Adipocyte (in vitro differentiated cells): ENCODE results near the gene DPYSL3.

ENCODE experiments used
- DNase-seq: peaks from one replicate; pipeline ENCODE4 v3.0.0-alpha.2; 2015; ENCODE audit warnings: low read depth
- H3K27me3 ChIP-seq: replicated peaks from 2 replicates; pipeline ENCODE4 v1.7.0; 2013; ENCODE audit warnings: mild to moderate bottlenecking, low read length, moderate library complexity; ENCODE audit not compliant: control insufficient read depth, insufficient read depth
- H3K36me3 ChIP-seq: 2 replicates; pipeline ENCODE4 v1.7.0; 2013; ENCODE audit warnings: low read length, mild to moderate bottlenecking, moderate library complexity; ENCODE audit not compliant: control insufficient read depth, insufficient read depth, severe bottlenecking
- H3K4me1 ChIP-seq: 2 replicates; pipeline ENCODE4 v1.7.0; 2013; ENCODE audit warnings: mild to moderate bottlenecking, low read length, moderate library complexity; ENCODE audit not compliant: control insufficient read depth, insufficient read depth
- H3K4me3 ChIP-seq: 2 replicates; pipeline ENCODE4 v1.7.0; 2013; ENCODE audit warnings: mild to moderate bottlenecking, low read length, moderate library complexity
- H3K9ac ChIP-seq: 2 replicates; pipeline ENCODE4 v1.7.0; 2013; ENCODE audit warnings: mild to moderate bottlenecking, low read length, moderate library complexity
- H3K9me3 ChIP-seq: 2 replicates; pipeline ENCODE4 v1.7.0; 2013; ENCODE audit warnings: mild to moderate bottlenecking, low read length, moderate library complexity; ENCODE audit not compliant: control insufficient read depth

Gene DPYSL3

DNA sequence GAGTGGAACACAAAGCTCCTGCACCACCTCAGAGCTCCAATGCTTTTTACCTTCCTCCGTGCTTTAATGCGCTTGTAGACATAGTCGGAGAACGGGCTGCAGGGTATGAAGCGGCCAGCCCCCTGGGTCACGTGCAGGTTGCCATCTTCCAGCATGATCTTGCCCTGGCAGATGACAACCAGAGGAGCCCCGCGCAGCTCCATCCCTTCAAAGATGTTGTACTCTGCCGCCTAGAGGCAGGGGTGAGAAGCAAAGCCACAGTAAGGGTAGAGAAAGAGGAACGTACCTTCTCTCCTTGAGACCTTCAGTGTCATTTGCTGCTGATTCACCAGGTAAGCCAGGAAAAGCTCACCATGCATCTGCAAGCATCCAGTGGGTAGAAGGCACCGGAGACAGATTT lies 112.3 kb downstream of the DPYSL3 start:
- no peaks in the 10 kb centered on the region for H3K9me3 ChIP-seq
- H3K9ac ChIP-seq = no peak overlapping the region
- H3K27me3 ChIP-seq = no peaks in the 10 kb centered on the region
- peaks cover 13% of the 10 kb centered on the region for H3K4me1 ChIP-seq
- H3K36me3 ChIP-seq = no peaks in the 10 kb centered on the region
- DNase-seq = no peak
- no peak overlapping the region for H3K4me3 ChIP-seq

DNA sequence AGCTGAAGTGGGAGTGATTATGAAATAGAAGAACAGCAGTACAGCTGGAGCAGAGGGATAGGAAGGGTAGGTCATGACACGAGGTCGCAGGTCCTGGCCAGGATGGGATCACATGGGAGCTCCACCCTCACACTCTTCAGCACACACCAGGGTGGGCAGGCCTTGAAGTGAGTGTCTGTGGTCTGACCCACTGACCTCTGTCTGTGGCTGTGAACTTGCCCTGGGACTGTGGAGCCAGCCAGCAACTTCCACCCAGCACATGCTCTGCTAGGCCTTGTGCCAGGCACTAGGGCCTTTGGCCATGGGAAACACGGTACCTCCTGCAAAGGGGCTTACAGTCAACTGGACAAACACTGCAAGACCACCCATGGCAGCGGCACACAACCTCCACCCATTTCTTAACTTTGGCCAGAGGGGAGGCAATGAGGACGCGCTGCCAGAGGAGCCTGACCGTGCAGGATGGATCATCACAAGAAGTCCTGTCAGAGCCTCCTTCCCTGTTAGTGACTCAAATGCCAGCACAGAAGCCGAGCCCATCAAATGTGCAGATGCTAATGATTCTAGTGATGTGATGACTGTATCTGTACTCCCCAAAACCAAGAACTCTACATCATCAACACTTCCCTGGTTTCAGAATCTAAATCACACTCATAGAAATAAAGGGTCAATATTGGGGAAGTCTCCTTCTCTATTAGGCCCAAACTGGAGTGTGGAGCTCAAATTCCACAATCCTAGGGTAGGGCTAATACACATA lies 113.6 kb downstream of the DPYSL3 start:
- DNase-seq = no peak
- Histone ChIP-seq H3K36me3 (no peaks in the 10 kb centered on the region), H3K9me3 (no peaks in the 10 kb centered on the region)

GRCh38 chr5:147393874-147394672 lies 115.8 kb downstream of the DPYSL3 start:
- Histone ChIP-seq H3K4me3 (no peak overlapping the region), H3K9ac (no peak overlapping the region), H3K9me3 (no peaks in the 10 kb centered on the region), H3K4me1 (peaks cover 24% of the 10 kb centered on the region), H3K27me3 (no peaks in the 10 kb centered on the region), H3K36me3 (no peaks in the 10 kb centered on the region)
- no peak for DNase-seq

More for the DNA sequence above, 113.6 kb downstream of the DPYSL3 start:
- Histone ChIP-seq H3K4me1 (peaks cover 21% of the 10 kb centered on the region), H3K27me3 (no peaks in the 10 kb centered on the region), H3K9ac (no peak overlapping the region), H3K4me3 (no peak overlapping the region)

DNA sequence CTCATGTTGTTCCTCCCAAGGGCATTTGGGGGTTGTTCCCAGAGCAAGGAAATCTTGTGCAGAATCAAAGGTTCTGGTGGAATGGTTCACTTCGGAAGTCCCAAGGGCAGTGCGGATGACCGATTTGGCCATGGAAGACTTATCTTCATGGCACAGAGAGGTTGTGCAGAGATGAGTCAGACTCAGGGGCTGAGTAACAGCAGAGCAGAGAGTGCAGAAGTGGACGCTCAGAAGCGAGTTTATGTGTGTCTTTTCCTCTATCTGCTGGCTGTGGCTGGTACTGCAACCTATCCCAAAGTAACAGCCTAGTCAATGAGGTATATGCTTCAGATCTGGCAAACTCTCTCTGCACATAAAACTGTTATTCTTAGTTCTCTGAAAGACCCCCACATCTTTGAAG lies 118.1 kb downstream of the DPYSL3 start:
- Histone ChIP-seq H3K36me3 (no peaks in the 10 kb centered on the region), H3K9me3 (no peaks in the 10 kb centered on the region), H3K9ac (peak overlapping the region; percentile 17), H3K4me3 (no peak overlapping the region), H3K27me3 (no peaks in the 10 kb centered on the region), H3K4me1 (peaks cover 24% of the 10 kb centered on the region)
- peak; percentile 34 for DNase-seq

- no peaks in the 10 kb centered on the region for H3K9me3 ChIP-seq
Measured at GRCh38 chr5:147390654-147391225, 119.1 kb downstream of the DPYSL3 start.

DNA sequence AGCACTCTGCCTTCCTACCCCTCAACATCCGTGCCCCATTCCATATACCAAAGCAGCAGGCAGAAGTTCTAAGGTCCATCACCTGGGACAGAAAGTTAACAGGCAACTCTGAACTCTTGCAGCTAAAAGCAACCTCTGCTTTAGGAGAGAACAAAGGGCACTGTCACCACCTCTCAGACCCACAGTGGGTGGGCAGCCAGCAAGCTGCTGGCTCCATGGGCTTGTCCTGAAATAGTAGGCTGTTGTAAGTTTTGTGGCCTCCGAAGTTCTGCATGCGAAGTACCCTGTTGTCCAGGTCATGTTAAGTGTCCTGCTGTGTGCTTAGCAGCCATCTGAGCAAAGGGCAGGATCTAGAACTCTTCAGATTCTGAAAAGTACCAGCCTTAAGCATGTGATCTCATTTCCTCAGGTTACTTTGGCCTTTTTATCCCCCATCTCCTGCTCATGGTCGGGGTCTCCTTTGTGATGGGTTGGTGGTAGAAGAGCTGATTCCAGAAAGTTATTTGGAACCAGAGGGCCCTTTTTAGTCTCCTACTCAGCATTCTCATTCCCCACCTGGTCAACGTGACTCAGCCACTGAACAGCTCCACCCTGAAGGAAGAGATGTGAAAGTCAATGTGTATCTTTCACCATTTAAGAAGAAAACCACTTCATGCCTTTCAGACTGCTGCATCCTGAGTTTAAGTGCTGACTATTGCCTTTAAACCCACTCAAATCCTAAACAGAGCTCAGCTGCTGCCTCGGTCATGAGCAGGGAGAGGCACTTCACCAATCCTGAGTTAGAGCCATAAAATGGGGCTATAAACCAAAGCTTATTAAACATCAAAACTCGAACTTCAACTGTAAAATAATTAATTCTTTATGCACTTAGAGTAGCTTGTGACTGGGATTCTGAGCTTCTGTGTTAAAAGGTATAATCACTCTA lies 121.4 kb downstream of the DPYSL3 start:
- DNase-seq = no peak
- no peak overlapping the region for H3K4me3 ChIP-seq

More at GRCh38 chr5:147390654-147391225, 119.1 kb downstream of the DPYSL3 start:
- Histone ChIP-seq H3K9ac (no peak overlapping the region), H3K27me3 (no peaks in the 10 kb centered on the region), H3K36me3 (no peaks in the 10 kb centered on the region), H3K4me3 (no peak overlapping the region), H3K4me1 (peaks cover 16% of the 10 kb centered on the region)
- DNase-seq = no peak

DNA sequence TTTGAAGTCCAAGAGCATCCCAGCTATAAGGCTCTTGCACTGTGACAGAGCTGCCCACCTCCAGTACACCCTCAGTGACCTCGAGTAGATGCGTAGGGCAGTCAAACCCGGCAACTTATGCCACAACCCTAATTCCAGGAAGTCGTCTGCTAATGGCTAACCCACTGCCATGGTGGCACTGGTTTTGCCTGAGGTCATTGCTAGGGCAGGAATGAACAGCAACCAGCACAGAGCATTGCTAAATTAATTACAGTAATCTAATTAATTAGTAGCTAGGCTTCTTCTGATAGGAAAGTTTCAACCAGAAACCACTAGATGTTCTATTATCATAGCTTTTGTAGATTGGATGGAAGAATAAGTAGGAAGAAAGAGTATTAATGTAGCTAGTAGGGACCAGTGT lies 122.8 kb downstream of the DPYSL3 start:
- no peak overlapping the region for H3K4me3 ChIP-seq
- peaks cover 10% of the 10 kb centered on the region for H3K4me1 ChIP-seq
- no peak overlapping the region for H3K9ac ChIP-seq
- no peaks in the 10 kb centered on the region for H3K36me3 ChIP-seq
- DNase-seq = no peak
- H3K9me3 ChIP-seq = no peaks in the 10 kb centered on the region
- H3K27me3 ChIP-seq = no peaks in the 10 kb centered on the region

More for the DNA sequence above, 121.4 kb downstream of the DPYSL3 start:
- Histone ChIP-seq H3K9ac (no peak overlapping the region), H3K4me1 (peaks cover 12% of the 10 kb centered on the region), H3K27me3 (no peaks in the 10 kb centered on the region), H3K36me3 (no peaks in the 10 kb centered on the region), H3K9me3 (no peaks in the 10 kb centered on the region)

DNA sequence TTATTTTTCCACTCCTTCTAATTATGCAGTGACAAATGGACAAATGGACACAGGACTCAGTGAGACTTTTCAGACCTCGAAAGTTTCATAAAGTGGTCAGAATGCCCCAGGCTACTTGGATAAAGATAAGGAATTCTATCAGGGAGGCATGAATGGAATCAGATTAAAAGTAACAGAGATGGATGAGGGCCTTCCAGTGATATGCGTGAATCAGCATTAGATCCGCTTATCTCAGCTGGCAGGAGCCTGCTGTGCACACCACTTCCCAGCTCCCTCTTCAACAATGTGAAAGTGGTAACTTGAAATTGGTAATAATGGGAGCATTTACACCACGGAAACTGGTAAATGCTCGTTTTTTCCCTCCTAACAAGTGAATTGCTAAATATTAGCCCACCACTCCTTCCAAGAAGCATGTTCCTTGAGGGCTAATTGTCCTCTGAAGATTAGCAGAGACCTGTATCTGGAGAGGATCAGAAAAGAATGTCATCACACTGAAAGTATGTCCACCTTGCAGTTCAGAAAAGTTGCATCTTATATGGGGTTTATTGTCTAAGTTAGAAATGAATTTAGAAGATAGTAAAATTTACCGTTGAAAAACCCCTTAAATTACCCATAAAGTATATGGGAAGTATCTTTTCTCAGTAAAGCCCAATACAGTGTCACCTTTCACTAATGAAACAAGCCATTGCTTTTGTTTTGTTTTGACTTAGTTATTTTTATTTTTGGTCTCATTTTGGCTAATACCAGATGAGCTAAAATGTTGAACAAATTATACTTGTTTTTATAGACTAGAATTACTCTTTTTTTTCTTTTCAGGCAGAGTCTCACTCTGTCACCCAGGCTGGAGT lies 125.3 kb downstream of the DPYSL3 start:
- Histone ChIP-seq H3K4me3 (no peak overlapping the region), H3K27me3 (no peaks in the 10 kb centered on the region), H3K36me3 (no peaks in the 10 kb centered on the region), H3K9me3 (no peaks in the 10 kb centered on the region), H3K9ac (no peak overlapping the region), H3K4me1 (no peaks in the 10 kb centered on the region)
- DNase-seq = no peak

- Histone ChIP-seq H3K27me3 (no peaks in the 10 kb centered on the region), H3K4me3 (peak overlapping the region; percentile 79), H3K36me3 (no peaks in the 10 kb centered on the region), H3K9ac (peak overlapping the region; percentile 62), H3K4me1 (no peaks in the 10 kb centered on the region), H3K9me3 (peaks cover 4% of the 10 kb centered on the region)
- no peak for DNase-seq
Measured at GRCh38 chr5:147382776-147383175, 127.1 kb downstream of the DPYSL3 start.

DNA sequence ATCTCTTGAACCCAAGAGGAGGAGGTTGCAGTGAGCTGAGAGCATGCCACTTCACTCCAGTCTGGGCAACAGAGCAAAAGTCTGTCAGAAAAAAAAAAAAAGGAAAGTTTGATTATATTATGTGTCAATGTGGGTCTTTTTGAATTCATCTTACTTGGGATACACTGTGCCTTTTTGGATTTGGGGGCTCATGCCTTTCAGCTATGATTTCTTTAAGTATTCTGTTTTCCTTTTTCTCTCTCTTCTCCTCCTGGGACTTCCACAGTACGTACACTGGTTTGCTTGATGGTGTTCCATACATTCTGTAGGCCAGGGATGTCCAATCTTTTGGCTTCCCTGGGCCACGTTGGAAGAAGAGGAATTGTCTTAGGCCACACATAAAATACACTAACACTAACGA lies 128.3 kb downstream of the DPYSL3 start:
- H3K9me3 ChIP-seq = peaks cover 4% of the 10 kb centered on the region
- no peak for DNase-seq
- H3K9ac ChIP-seq = no peak overlapping the region
- no peak overlapping the region for H3K4me3 ChIP-seq
- no peaks in the 10 kb centered on the region for H3K4me1 ChIP-seq
- no peaks in the 10 kb centered on the region for H3K27me3 ChIP-seq
- H3K36me3 ChIP-seq = no peaks in the 10 kb centered on the region
